ENCODE data around the gene MAPK10. TPM values are rescaled to one million over a fixed set of nuclear protein-coding genes. Genes with fewer than 3 reads are reported as not detected.

The MAPK10 gene
- total RNA-seq, 6 experiments from 2014 or later: 0.79 to 1.8 (median 1.1) TPM

GRCh38 chr4:86055898-86056297, 304.0 kb downstream of the MAPK10 start:
- Mint-ChIP-seq H3K4me1 (ENCODE audit: low read depth) (peaks cover 8% of the 10 kb centered on the region; the same call in 1 of the 2 replicates), H3K27me3 (ENCODE audit: insufficient read depth) (no peaks in the 10 kb centered on the region; the same call in 1 of the 2 replicates), H3K4me3 (no peak overlapping the region), H3K36me3 (ENCODE audit: low read depth) (no peaks in the 10 kb centered on the region), H3K27ac (no peak overlapping the region), H3K9me3 (no peaks in the 10 kb centered on the region)
- TF ChIP-seq CTCF (IDR thresholded peaks at IDR 0.05): no peak
- peak; percentile 11 for DNase-seq

- DNase-seq: no peak
- no peaks in the 10 kb centered on the region for H3K9me3 Mint-ChIP-seq
- H3K36me3 Mint-ChIP-seq (ENCODE audit: low read depth): no peaks in the 10 kb centered on the region
- TF ChIP-seq CTCF (IDR thresholded peaks at IDR 0.05): no peak
- H3K27ac Mint-ChIP-seq: no peak overlapping the region
- no peaks in the 10 kb centered on the region; the same call in 1 of the 2 replicates for H3K27me3 Mint-ChIP-seq (ENCODE audit: insufficient read depth)
- peaks cover 13% of the 10 kb centered on the region for H3K4me1 Mint-ChIP-seq (ENCODE audit: low read depth)
- H3K4me3 Mint-ChIP-seq: no peak overlapping the region
These were observed 305.4 kb downstream of the MAPK10 start for GRCh38 chr4:86054286-86055032.

GRCh38 chr4:86050496-86050895, 309.4 kb downstream of the MAPK10 start:
- H3K4me3 Mint-ChIP-seq: no peak overlapping the region
- H3K9me3 Mint-ChIP-seq: no peaks in the 10 kb centered on the region
- H3K36me3 Mint-ChIP-seq (ENCODE audit: low read depth): no peaks in the 10 kb centered on the region
- no peak for DNase-seq
- H3K27me3 Mint-ChIP-seq (ENCODE audit: insufficient read depth): peaks cover 2% of the 10 kb centered on the region
- H3K4me1 Mint-ChIP-seq (ENCODE audit: low read depth): peaks cover 24% of the 10 kb centered on the region
- no peak for TF ChIP-seq CTCF (IDR thresholded peaks at IDR 0.05)
- H3K27ac Mint-ChIP-seq: no peak overlapping the region

- peak; percentile 59 for DNase-seq
- Mint-ChIP-seq H3K9me3 (no peaks in the 10 kb centered on the region), H3K27me3 (ENCODE audit: insufficient read depth) (peaks cover 5% of the 10 kb centered on the region), H3K27ac (no peak overlapping the region), H3K4me1 (ENCODE audit: low read depth) (peaks cover 28% of the 10 kb centered on the region), H3K36me3 (ENCODE audit: low read depth) (no peaks in the 10 kb centered on the region), H3K4me3 (no peak overlapping the region)
- TF ChIP-seq CTCF (IDR thresholded peaks at IDR 0.05): no peak
These were observed 311.4 kb downstream of the MAPK10 start for GRCh38 chr4:86048426-86048825.

- no peak for TF ChIP-seq CTCF (IDR thresholded peaks at IDR 0.05)
- Mint-ChIP-seq H3K4me3 (no peak overlapping the region), H3K4me1 (ENCODE audit: low read depth) (peaks cover 26% of the 10 kb centered on the region), H3K9me3 (no peaks in the 10 kb centered on the region), H3K27me3 (ENCODE audit: insufficient read depth) (peaks cover 5% of the 10 kb centered on the region; the same call in 1 of the 2 replicates), H3K27ac (no peak overlapping the region), H3K36me3 (ENCODE audit: low read depth) (no peaks in the 10 kb centered on the region)
- DNase-seq: no peak
These were observed 315.3 kb downstream of the MAPK10 start for GRCh38 chr4:86044593-86044985.
